Neural progenitor cell (in vitro differentiated cells): ENCODE measurements around the gene MMP14. TPM values are rescaled to one million over a fixed set of nuclear protein-coding genes. Genes with fewer than 3 reads are reported as not detected.

Experiments used
- DNase-seq: peaks from one replicate; pipeline ENCODE4 v3.0.0-alpha.2; 2016; ENCODE audit warnings: low spot score
- H2AFZ ChIP-seq: fragments of 200-600 bp; sonication (generic); replicated peaks from 2 replicates; pipeline ENCODE4 v1.6.1; 2016; ENCODE audit warnings: antibody characterized with exemption
- H3F3A ChIP-seq: fragments of 200-600 bp; sonication (generic); 2 replicates; pipeline ENCODE4 v1.6.1; 2016; ENCODE audit warnings: antibody characterized with exemption, low read depth
- H3K27ac ChIP-seq: fragments of 200-600 bp; sonication (generic); 2 replicates; pipeline ENCODE4 v1.5.1; 2016; ENCODE audit warnings: mild to moderate bottlenecking
- H3K27me3 ChIP-seq: fragments of 200-600 bp; sonication (generic); 2 replicates; pipeline ENCODE4 v1.6.1; 2016; ENCODE audit warnings: mild to moderate bottlenecking, moderate library complexity
- H3K36me3 ChIP-seq: fragments of 200-600 bp; sonication (generic); 2 replicates; pipeline ENCODE4 v1.5.1; 2016
- H3K4me1 ChIP-seq: fragments of 200-600 bp; sonication (generic); 2 replicates; pipeline ENCODE4 v1.6.1; 2016; ENCODE audit warnings: mixed run types
- H3K4me2 ChIP-seq: fragments of 200-600 bp; sonication (generic); 2 replicates; pipeline ENCODE4 v1.6.1; 2016
- H3K4me3 ChIP-seq: fragments of 200-600 bp; sonication (generic); 2 replicates; pipeline ENCODE4 v1.5.1; 2016
- H3K79me2 ChIP-seq: fragments of 200-600 bp; sonication (generic); 2 replicates; pipeline ENCODE4 v1.6.1; 2016; ENCODE audit warnings: low read depth
- H3K9ac ChIP-seq: fragments of 200-600 bp; sonication (generic); 2 replicates; pipeline ENCODE4 v1.6.1; 2016
- H3K9me3 ChIP-seq: fragments of 200-600 bp; sonication (generic); 2 replicates; pipeline ENCODE4 v1.5.1; 2016; ENCODE audit warnings: low read depth
- H4K20me1 ChIP-seq: fragments of 200-600 bp; sonication (generic); 2 replicates; pipeline ENCODE4 v1.6.1; 2016; ENCODE audit warnings: low read depth
- H3K27ac Mint-ChIP-seq: 3 replicates; pipeline ENCODE4 v1.8.0; 2021; ENCODE audit warnings: mixed read lengths
- H3K27me3 Mint-ChIP-seq: 2 replicates; pipeline ENCODE4 v1.8.0; 2022; ENCODE audit warnings: low read depth, mild to moderate bottlenecking, inconsistent platforms, moderate library complexity, mixed read lengths; ENCODE audit not compliant: insufficient read depth
- H3K36me3 Mint-ChIP-seq: 3 replicates; pipeline ENCODE4 v1.8.0; 2021; ENCODE audit warnings: mixed read lengths
- H3K4me1 Mint-ChIP-seq: 3 replicates; pipeline ENCODE4 v1.8.0; 2021; ENCODE audit warnings: mixed read lengths
- H3K4me3 Mint-ChIP-seq: 3 replicates; pipeline ENCODE4 v1.8.0; 2021; ENCODE audit warnings: mild to moderate bottlenecking, moderate library complexity, mixed read lengths
- H3K9me3 Mint-ChIP-seq: 3 replicates; pipeline ENCODE4 v1.8.0; 2020; ENCODE audit warnings: mixed read lengths
- CTCF ChIP-seq: fragments of 200-600 bp; sonication (generic); IDR thresholded peaks from 2 replicates; pipeline ENCODE4 v1.5.1; 2017; ENCODE audit warnings: antibody characterized with exemption, mild to moderate bottlenecking
- EZH2 ChIP-seq: fragments of 200-600 bp; sonication (generic); IDR thresholded peaks from 2 replicates; pipeline ENCODE4 v1.6.1; 2017; ENCODE audit warnings: antibody characterized with exemption, mild to moderate bottlenecking, moderate library complexity
- EZH2phosphoT487 ChIP-seq: fragments of 200-600 bp; sonication (generic); IDR thresholded peaks from 2 replicates; pipeline ENCODE4 v1.6.1; 2017; ENCODE audit warnings: antibody characterized with exemption
- total RNA-seq: library from RNA; depleted of rRNA; stranded (reverse); fragments of >200 nt; gene quantifications from 2 replicates; pipeline ENCODE4 v1.2.3, GENCODE V29; 2015; ENCODE audit warnings: low replicate concordance

MMP14 gene
- total RNA-seq, 1 donor from 2014 or later, result 15.1 TPM

GRCh38 chr14:22839159-22839779 is 2.9 kb downstream of the MMP14 start:
- Histone ChIP-seq H3F3A (peaks cover 31% of the 10 kb centered on the region), H3K9ac (no peak overlapping the region), H3K4me2 (no peak overlapping the region), H3K27ac (no peak overlapping the region), H2AFZ (no peak overlapping the region), H3K79me2 (peaks cover 10% of the 10 kb centered on the region), H3K4me3 (no peak overlapping the region), H3K4me1 (peaks cover 9% of the 10 kb centered on the region), H4K20me1 (no peaks in the 10 kb centered on the region), H3K27me3 (peaks cover 26% of the 10 kb centered on the region), H3K9me3 (no peaks in the 10 kb centered on the region), H3K36me3 (no peaks in the 10 kb centered on the region)
- Mint-ChIP-seq H3K27me3 (peaks cover 25% of the 10 kb centered on the region), H3K27ac (no peak overlapping the region), H3K4me3 (peak overlapping the region; percentile 53), H3K36me3 (peaks cover 1% of the 10 kb centered on the region), H3K9me3 (no peaks in the 10 kb centered on the region), H3K4me1 (peaks cover 18% of the 10 kb centered on the region)
- DNase-seq, result no peak
- TF ChIP-seq CTCF (no peak), EZH2 (no peak), EZH2phosphoT487 (no peak)

- Histone ChIP-seq H3K9ac (no peak overlapping the region), H3K27ac (no peak overlapping the region), H3K79me2 (peaks cover 10% of the 10 kb centered on the region), H4K20me1 (no peaks in the 10 kb centered on the region), H2AFZ (no peak overlapping the region), H3K4me3 (no peak overlapping the region), H3K4me2 (no peak overlapping the region), H3K27me3 (peaks cover 23% of the 10 kb centered on the region), H3F3A (peaks cover 10% of the 10 kb centered on the region), H3K4me1 (peaks cover under 1% of the 10 kb centered on the region), H3K9me3 (no peaks in the 10 kb centered on the region), H3K36me3 (no peaks in the 10 kb centered on the region)
- Mint-ChIP-seq H3K36me3 (no peaks in the 10 kb centered on the region), H3K27me3 (peaks cover 20% of the 10 kb centered on the region), H3K4me1 (peaks cover 9% of the 10 kb centered on the region), H3K9me3 (no peaks in the 10 kb centered on the region), H3K27ac (no peak overlapping the region), H3K4me3 (no peak overlapping the region)
- DNase-seq, result no peak
- TF ChIP-seq CTCF, result no peak
- no peak for TF ChIP-seq EZH2
- no peak for TF ChIP-seq EZH2phosphoT487
Observed at GRCh38 chr14:22841311-22841710, 4.9 kb downstream of the MMP14 start.

GRCh38 chr14:22841769-22842168 is 5.4 kb downstream of the MMP14 start:
- Histone ChIP-seq H3F3A (peaks cover 6% of the 10 kb centered on the region), H3K4me1 (no peaks in the 10 kb centered on the region), H3K4me2 (no peak overlapping the region), H3K27me3 (peaks cover 18% of the 10 kb centered on the region), H3K36me3 (no peaks in the 10 kb centered on the region), H3K9ac (no peak overlapping the region), H3K4me3 (no peak overlapping the region), H3K27ac (no peak overlapping the region), H2AFZ (no peak overlapping the region), H4K20me1 (no peaks in the 10 kb centered on the region), H3K9me3 (no peaks in the 10 kb centered on the region), H3K79me2 (peaks cover 10% of the 10 kb centered on the region)
- DNase-seq, result no peak
- TF ChIP-seq CTCF, result no peak
- no peak for TF ChIP-seq EZH2phosphoT487
- no peak for TF ChIP-seq EZH2
- Mint-ChIP-seq H3K4me3 (no peak overlapping the region), H3K4me1 (peaks cover 7% of the 10 kb centered on the region), H3K9me3 (no peaks in the 10 kb centered on the region), H3K36me3 (no peaks in the 10 kb centered on the region), H3K27me3 (peaks cover 18% of the 10 kb centered on the region), H3K27ac (no peak overlapping the region)
